Keratinocyte (primary cell): ENCODE data around the gene SETD2. TPM values are rescaled to one million over a fixed set of nuclear protein-coding genes. Genes with fewer than 3 reads are reported as not detected.

Experiments
- DNase-seq: peaks from one replicate; pipeline ENCODE4 v3.0.0-alpha.2; 2011; ENCODE audit warnings: low read depth, missing footprints, low spot score
- FAIRE-seq: peaks from 2 replicates; lab custom pipeline; 2011; peaks lifted over from hg19 to GRCh38; lab: Jason Lieb, UNC
- H2AFZ ChIP-seq: 2 replicates; pipeline ENCODE4 v1.6.0; 2012; ENCODE audit warnings: low read length, control low read depth, inconsistent platforms; ENCODE audit not compliant: control insufficient read depth
- H3K27ac ChIP-seq: 2 replicates; pipeline ENCODE4 v1.5.1; 2011; ENCODE audit warnings: low read length; ENCODE audit not compliant: control insufficient read depth, insufficient read depth
- H3K27me3 ChIP-seq: 3 replicates; pipeline ENCODE4 v1.6.0; 2011; ENCODE audit warnings: low read length; ENCODE audit not compliant: control insufficient read depth, insufficient read depth; ENCODE audit errors: extremely low read depth
- H3K36me3 ChIP-seq, 2 experiments: 2 replicates in 1 of 2; 3 replicates in 1 of 2; pipeline ENCODE4 v1.5.1; 2011; ENCODE audit warnings: low read length in 2 of 2, mild to moderate bottlenecking in 1 of 2; ENCODE audit not compliant: control insufficient read depth in 2 of 2, insufficient read depth in 2 of 2; ENCODE audit errors: extremely low read depth in 1 of 2
- H3K4me1 ChIP-seq: 3 replicates; pipeline ENCODE4 v1.5.1; 2011; ENCODE audit warnings: low read length; ENCODE audit not compliant: control insufficient read depth, insufficient read depth; ENCODE audit errors: extremely low read depth
- H3K4me2 ChIP-seq: 3 replicates; pipeline ENCODE4 v1.6.0; 2011; ENCODE audit warnings: low read depth, low read length; ENCODE audit not compliant: control insufficient read depth, insufficient read depth; ENCODE audit errors: extremely low read depth
- H3K4me3 ChIP-seq, 3 experiments: fragments of 200-600 bp in 1 of 3; sonication (generic) in 1 of 3; 2 replicates in 2 of 3; 3 replicates in 1 of 3; pipeline ENCODE4 v1.5.1; 2011 to 2016; ENCODE audit warnings: low read length in 3 of 3, mild to moderate bottlenecking in 3 of 3, control low read depth in 2 of 3, inconsistent platforms in 1 of 3, low read depth in 1 of 3, mixed read lengths in 1 of 3, mixed run types in 1 of 3, moderate library complexity in 1 of 3; ENCODE audit not compliant: control insufficient read depth in 2 of 3, insufficient read depth in 2 of 3; ENCODE audit errors: extremely low read depth in 1 of 3
- H3K79me2 ChIP-seq: 2 replicates; pipeline ENCODE4 v1.6.0; 2012; ENCODE audit warnings: low read length; ENCODE audit not compliant: control insufficient read depth, insufficient read depth
- H3K9ac ChIP-seq: 3 replicates; pipeline ENCODE4 v1.6.0; 2011; ENCODE audit warnings: low read length; ENCODE audit not compliant: control insufficient read depth, insufficient read depth; ENCODE audit errors: extremely low read depth
- H3K9me1 ChIP-seq: 3 replicates; pipeline ENCODE4 v1.6.0; 2011; ENCODE audit warnings: low read length; ENCODE audit not compliant: control insufficient read depth, insufficient read depth; ENCODE audit errors: extremely low read depth
- H3K9me3 ChIP-seq: 2 replicates; pipeline ENCODE4 v1.5.1; 2012; ENCODE audit warnings: low read depth, low read length; ENCODE audit not compliant: control insufficient read depth
- H4K20me1 ChIP-seq: 3 replicates; pipeline ENCODE4 v1.6.0; 2011; ENCODE audit warnings: low read length; ENCODE audit not compliant: control insufficient read depth, insufficient read depth; ENCODE audit errors: extremely low read depth
- EZH2 ChIP-seq: IDR thresholded peaks from one replicate; pipeline ENCODE4 v1.6.1; 2012; ENCODE audit warnings: inconsistent platforms, mild to moderate bottlenecking, low read length, moderate library complexity
- dilution Hi-C: fragments of 300-500 bp; cut with MboI; formaldehyde crosslinking; loops from one replicate; pipeline ENCODE4 v1.7.0; 2020; ENCODE audit warnings: low sequenced_read_pairs; ENCODE audit not compliant: extremely low pct_ligation_motif_present
- polyA plus RNA-seq, 5 experiments: library from polyadenylated mRNA; depleted of rRNA in 3 of 5; stranded (reverse) in 3 of 5; stranded (forward) in 1 of 5; unstranded in 1 of 5; fragments of >200 nt; gene quantifications; 1 replicate in 1 of 5; 2 replicates in 3 of 5; 3 replicates in 1 of 5; pipeline versions ENCODE4 v1.2.1 to v1.2.3, GENCODE V29; 2011 to 2012; ENCODE audit warnings: missing spikeins in 2 of 5, low read depth in 1 of 5, low replicate concordance in 1 of 5
- TF ChIP-seq, protein P1 (sequence below), 3 experiments: IDR thresholded peaks in 1 of 3; conservative IDR thresholded peaks in 1 of 3; optimal IDR thresholded peaks in 1 of 3; 2 replicates in 2 of 3; 3 replicates in 1 of 3; pipeline versions ENCODE3 to v1.5.1; 2011; ENCODE audit warnings: low read length in 3 of 3, mild to moderate bottlenecking in 3 of 3, moderate library complexity in 2 of 3, control low read depth in 1 of 3, inconsistent platforms in 1 of 3; ENCODE audit not compliant: insufficient read depth in 2 of 3; ENCODE audit errors: extremely low read depth in 1 of 3

Gene SETD2
- polyA plus RNA-seq, 1 donor (not counting 4 experiments of a cell fraction or from before 2014, with no cell fraction given), result 23.3 TPM

DNA sequence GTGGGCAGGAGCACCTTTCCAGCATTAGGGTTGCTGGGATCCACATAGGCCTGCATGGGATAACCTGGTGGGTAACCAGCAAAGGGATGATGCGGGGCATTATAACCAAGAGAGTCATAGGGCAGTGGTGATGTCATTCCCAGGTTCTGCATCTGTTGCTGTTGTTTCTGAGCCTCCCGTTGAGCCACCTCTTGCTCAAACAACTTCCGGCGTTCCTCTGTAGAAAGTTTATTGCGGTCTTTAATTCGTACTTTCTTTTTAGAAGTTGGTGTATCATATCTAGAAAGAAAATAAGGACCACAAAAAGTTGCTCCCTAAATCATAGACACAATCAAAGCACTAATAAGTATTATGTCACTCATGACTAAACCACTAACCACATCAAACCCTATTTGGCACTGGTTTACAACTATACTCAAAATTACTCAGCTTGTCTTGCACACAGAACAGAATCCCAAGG lies 106.7 kb downstream of the SETD2 start:
- no peaks in the 10 kb centered on the region for H3K27me3 ChIP-seq
- H3K4me1 ChIP-seq, result no peaks in the 10 kb centered on the region
- no peak overlapping the region for H3K4me3 ChIP-seq
- H3K9ac ChIP-seq, result no peak overlapping the region
- H3K4me2 ChIP-seq, result no peak overlapping the region
- H3K79me2 ChIP-seq, result peaks cover 17% of the 10 kb centered on the region
- dilution Hi-C loops, result no loop called here
- no peak for FAIRE-seq
- no peak for DNase-seq
- H3K9me3 ChIP-seq, result no peaks in the 10 kb centered on the region
- no peak for TF ChIP-seq EZH2
- TF ChIP-seq, protein P1, sequence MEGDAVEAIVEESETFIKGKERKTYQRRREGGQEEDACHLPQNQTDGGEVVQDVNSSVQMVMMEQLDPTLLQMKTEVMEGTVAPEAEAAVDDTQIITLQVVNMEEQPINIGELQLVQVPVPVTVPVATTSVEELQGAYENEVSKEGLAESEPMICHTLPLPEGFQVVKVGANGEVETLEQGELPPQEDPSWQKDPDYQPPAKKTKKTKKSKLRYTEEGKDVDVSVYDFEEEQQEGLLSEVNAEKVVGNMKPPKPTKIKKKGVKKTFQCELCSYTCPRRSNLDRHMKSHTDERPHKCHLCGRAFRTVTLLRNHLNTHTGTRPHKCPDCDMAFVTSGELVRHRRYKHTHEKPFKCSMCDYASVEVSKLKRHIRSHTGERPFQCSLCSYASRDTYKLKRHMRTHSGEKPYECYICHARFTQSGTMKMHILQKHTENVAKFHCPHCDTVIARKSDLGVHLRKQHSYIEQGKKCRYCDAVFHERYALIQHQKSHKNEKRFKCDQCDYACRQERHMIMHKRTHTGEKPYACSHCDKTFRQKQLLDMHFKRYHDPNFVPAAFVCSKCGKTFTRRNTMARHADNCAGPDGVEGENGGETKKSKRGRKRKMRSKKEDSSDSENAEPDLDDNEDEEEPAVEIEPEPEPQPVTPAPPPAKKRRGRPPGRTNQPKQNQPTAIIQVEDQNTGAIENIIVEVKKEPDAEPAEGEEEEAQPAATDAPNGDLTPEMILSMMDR (optimal IDR thresholded peaks at IDR 0.05 in 1 of 3, IDR thresholded peaks at IDR 0.05 in 1 of 3, conservative IDR thresholded peaks at IDR 0.05 in 1 of 3; ENCODE audit: extremely low read depth in 1 of 3, insufficient read depth in 2 of 3, low read length in 3 of 3), result no peak
- no peak overlapping the region for H3K27ac ChIP-seq
- H2AFZ ChIP-seq, result no peak overlapping the region
- H3K9me1 ChIP-seq, result no peaks in the 10 kb centered on the region
- H4K20me1 ChIP-seq, result no peaks in the 10 kb centered on the region
- peaks cover 8 to 17% of the 10 kb centered on the region in 2 experiments for H3K36me3 ChIP-seq

DNA sequence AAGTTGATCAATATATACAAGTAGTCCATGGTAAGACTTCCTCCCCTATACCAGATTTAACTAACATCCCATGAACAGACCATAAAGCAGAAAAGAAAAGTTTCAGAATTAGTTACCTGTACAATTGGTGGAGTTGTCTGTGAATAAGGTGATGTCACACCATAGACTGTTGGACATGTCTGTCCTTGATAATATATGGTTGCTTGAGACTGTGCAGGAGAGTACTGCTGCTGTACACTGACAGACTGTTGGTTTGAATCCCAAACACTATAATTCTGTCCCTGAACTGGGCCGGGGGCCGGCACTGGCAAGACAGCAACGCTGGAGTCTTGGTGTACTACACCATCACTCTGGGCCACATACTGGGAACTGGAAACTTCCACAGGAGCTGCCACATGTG lies 107.2 kb downstream of the SETD2 start:
- DNase-seq, result no peak
- no peak for FAIRE-seq
- H3K79me2 ChIP-seq, result peaks cover 22% of the 10 kb centered on the region
- H3K9ac ChIP-seq, result no peak overlapping the region
- H3K4me2 ChIP-seq, result no peak overlapping the region
- H3K9me1 ChIP-seq, result no peaks in the 10 kb centered on the region
- H2AFZ ChIP-seq, result no peak overlapping the region
- H3K36me3 ChIP-seq, result peaks cover 6 to 17% of the 10 kb centered on the region in 2 experiments
- no peaks in the 10 kb centered on the region for H4K20me1 ChIP-seq
- dilution Hi-C loops, result no loop called here
- no peaks in the 10 kb centered on the region for H3K9me3 ChIP-seq
- TF ChIP-seq EZH2, result no peak
- TF ChIP-seq, protein P1 (optimal IDR thresholded peaks at IDR 0.05 in 1 of 3, IDR thresholded peaks at IDR 0.05 in 1 of 3, conservative IDR thresholded peaks at IDR 0.05 in 1 of 3; ENCODE audit: extremely low read depth in 1 of 3, insufficient read depth in 2 of 3, low read length in 3 of 3), result no peak
- no peak overlapping the region for H3K4me3 ChIP-seq
- no peaks in the 10 kb centered on the region for H3K27me3 ChIP-seq
- no peak overlapping the region for H3K27ac ChIP-seq
- no peaks in the 10 kb centered on the region for H3K4me1 ChIP-seq
